ENCODE measurements around the gene GAL.
A peak's percentile ranks its signal among the peaks of the same experiment; 100 is the strongest.

Gene GAL

DNA sequence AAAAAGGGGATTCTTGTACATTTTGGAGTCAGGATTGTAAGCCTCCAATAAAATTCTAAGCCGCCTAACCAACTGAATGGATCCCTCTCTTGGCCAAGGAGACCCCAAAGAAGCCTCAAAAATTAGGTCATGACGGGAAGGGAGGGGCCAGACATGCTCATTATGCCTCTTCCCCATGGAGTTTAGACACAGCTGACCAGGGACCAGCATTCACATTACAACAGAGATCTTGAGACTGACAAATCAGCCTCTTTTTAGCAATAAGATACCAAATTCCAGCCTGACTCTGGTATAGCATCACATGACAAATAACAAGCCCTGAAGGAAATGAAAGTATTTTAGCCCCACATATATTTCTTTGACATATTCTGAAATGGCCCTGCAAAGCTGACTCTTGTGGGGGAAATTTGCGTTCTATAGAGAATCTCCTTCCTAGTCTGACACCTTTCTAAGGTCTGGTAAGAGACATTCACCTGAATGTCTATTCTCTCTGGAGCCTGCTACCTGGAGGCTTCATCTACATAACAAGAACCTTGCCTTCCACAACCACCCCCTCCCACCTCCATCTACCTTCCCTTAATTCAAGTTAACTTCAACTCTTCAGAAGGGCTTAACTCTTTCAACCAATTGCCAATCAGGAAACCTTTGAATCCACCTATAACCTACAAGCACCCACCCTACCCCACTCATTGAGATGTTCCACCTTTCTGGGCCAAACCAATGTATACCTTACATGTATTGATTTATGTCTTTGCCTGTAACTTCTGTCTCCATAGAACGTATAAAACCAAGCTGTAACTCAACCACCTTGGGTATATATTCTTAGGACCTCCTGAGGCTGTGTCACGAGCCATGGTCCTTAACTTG lies 10.3 kb downstream of the GAL start:
- no peak overlapping the region for H3K4me3 ChIP-seq (ENCODE audit: low read depth, low read length)
- peak; percentile 28 for DNase-seq (ENCODE audit: low read depth)
- no peak for TF ChIP-seq CTCF (conservative IDR thresholded peaks at IDR 0.05; ENCODE audit: low read depth, low read length)

GRCh38 chr11:68695531-68695930 lies 11.2 kb downstream of the GAL start:
- no peak overlapping the region for H3K4me3 ChIP-seq (ENCODE audit: low read depth, low read length)
- no peak for DNase-seq (ENCODE audit: low read depth)
- TF ChIP-seq CTCF (conservative IDR thresholded peaks at IDR 0.05; ENCODE audit: low read depth, low read length) = no peak

GRCh38 chr11:68698993-68699392 lies 14.6 kb downstream of the GAL start:
- H3K4me3 ChIP-seq (ENCODE audit: low read depth, low read length) = no peak overlapping the region
- TF ChIP-seq CTCF (conservative IDR thresholded peaks at IDR 0.05; ENCODE audit: low read depth, low read length) = no peak
- DNase-seq (ENCODE audit: low read depth) = no peak

DNA sequence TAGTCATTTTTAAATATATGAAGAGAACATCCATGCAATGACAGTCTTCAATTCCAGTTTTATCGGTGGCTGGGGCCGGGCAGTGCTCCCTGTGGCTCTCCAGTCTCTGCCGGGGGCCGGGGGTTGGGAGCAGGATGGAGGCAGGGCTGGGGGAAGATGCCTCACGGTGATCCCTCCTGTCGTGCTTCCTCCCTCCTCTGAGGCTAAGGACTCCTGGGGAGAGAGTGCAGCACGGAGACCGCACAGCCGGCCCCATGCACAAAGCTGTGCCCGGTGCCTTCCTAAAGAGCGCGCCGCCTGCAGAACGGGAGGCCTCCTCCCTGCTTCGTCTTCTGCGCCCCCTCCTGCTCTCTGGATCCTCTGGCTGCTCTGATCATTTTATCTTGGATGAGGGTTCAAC lies 20.5 kb downstream of the GAL start:
- peak overlapping the region; percentile 24 for H3K4me3 ChIP-seq (ENCODE audit: low read depth, low read length)
- peak; percentile 30 for TF ChIP-seq CTCF (conservative IDR thresholded peaks at IDR 0.05; ENCODE audit: low read depth, low read length)
- DNase-seq (ENCODE audit: low read depth) = peak; percentile 45

GRCh38 chr11:68707527-68707926 lies 23.2 kb downstream of the GAL start:
- DNase-seq (ENCODE audit: low read depth) = no peak
- no peak overlapping the region for H3K4me3 ChIP-seq (ENCODE audit: low read depth, low read length)
- TF ChIP-seq CTCF (conservative IDR thresholded peaks at IDR 0.05; ENCODE audit: low read depth, low read length) = no peak

DNA sequence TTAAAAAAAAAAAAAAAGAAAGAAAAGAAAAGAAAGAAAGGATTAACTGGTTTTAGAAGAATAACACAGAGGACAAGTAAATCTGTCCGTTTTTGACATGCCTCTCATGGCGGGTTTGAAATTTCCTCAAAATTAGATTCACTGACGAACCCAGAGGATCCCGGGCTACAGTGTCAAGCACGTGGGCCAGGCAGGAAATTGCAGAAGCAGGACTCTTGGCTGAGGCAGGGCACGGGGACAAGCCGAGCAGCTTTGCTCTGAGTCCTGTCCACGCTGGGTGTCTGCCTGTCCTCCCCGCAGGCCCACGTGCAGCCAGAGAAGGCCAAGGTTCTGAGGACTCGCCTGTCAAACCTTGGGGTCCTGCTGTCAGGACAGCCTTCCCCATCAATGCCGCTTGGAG lies 24.7 kb downstream of the GAL start:
- DNase-seq (ENCODE audit: low read depth) = no peak
- TF ChIP-seq CTCF (conservative IDR thresholded peaks at IDR 0.05; ENCODE audit: low read depth, low read length) = no peak
- no peak overlapping the region for H3K4me3 ChIP-seq (ENCODE audit: low read depth, low read length)

DNA sequence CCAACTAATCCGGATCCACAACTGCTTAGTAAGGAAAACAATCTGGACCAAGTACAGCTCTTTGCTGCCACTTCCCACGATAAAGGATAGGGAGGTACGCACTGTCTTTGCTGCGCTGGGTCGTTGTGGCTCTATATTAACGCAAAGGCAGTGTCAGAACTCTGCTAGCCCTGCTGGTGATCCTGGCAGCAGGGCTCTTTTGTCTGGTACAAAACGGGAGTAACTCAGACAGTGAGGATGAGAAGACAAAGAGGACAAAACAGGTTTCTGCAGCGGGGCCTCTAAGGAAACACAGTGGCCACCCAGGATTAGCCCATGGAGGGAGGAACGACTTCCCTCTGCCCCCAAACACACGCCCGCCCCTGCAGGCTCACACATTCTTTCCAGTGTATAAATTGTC lies 26.1 kb downstream of the GAL start:
- H3K4me3 ChIP-seq (ENCODE audit: low read depth, low read length) = no peak overlapping the region
- no peak for DNase-seq (ENCODE audit: low read depth)
- TF ChIP-seq CTCF (conservative IDR thresholded peaks at IDR 0.05; ENCODE audit: low read depth, low read length) = no peak

Measured in choroid plexus epithelial cell (primary cell).